Left lobe of liver (tissue), 2 donors: ENCODE measurements around the gene RHBDD1. TPM values are rescaled to one million over a fixed set of nuclear protein-coding genes. Genes with fewer than 3 reads are reported as not detected.

Source experiments
- ATAC-seq: fragments of 200-7000 bp; cut with Tn5 transposase; one replicate; pipeline ENCODE4 v1.9.1; 2020; ENCODE audit warnings: mild to moderate bottlenecking, moderate library complexity
- DNase-seq: peaks from one replicate; pipeline ENCODE4 v3.0.0-alpha.2; 2020; ENCODE audit warnings: low spot score
- total RNA-seq: library from RNA; stranded (reverse); gene quantifications from one replicate; pipeline ENCODE4 v1.2.1, GENCODE V29; 2021
- donor health status: DM: no; HTN: no; CAD: no; lungs with moderate emphysema.
- donor health status: DM: no; HTN: yes; CAD: no.

The RHBDD1 gene
- total RNA-seq, 1 donor from 2014 or later: 21.3 TPM

DNA sequence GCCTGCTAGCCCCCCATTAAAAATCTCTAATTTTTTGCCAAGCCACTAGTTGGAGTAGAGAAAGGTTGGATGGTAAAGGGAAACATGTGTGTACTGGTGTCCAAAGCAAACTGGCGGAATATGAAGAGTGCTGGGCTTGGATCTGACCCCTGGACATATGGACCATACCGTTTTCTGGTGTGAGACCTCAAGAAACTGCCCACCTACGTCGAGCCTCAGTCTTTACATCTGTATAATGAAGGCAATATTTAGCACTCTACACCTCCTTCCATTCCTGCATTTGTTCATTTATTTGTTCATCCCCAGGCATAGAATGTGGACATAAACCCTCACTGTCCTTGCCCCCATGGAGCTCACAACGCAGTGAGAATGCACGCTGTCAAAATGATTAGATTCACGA, 142.4 kb downstream of the RHBDD1 start:
- no peak for DNase-seq
- ATAC-seq: no peak

DNA sequence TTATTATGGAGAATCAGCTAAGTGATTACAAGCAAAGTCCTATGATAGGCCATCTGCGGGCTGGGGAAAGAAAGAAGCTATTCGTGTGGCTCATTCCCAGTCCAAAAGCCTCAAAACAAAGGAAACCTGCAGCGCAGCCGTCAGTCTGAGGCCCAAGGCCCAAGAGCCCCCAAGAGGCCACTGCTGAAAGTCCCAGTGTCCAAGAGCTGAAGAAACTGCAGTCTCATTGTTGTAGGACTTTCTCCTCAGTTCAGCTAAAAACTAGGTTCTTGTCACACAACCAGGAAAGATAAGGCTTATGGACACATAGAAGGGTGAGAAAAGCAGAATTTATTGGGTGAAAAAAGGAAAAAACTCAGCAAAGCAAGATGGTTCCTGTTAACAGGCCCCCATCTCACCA, 143.2 kb downstream of the RHBDD1 start:
- no peak for DNase-seq
- ATAC-seq: no peak

DNA sequence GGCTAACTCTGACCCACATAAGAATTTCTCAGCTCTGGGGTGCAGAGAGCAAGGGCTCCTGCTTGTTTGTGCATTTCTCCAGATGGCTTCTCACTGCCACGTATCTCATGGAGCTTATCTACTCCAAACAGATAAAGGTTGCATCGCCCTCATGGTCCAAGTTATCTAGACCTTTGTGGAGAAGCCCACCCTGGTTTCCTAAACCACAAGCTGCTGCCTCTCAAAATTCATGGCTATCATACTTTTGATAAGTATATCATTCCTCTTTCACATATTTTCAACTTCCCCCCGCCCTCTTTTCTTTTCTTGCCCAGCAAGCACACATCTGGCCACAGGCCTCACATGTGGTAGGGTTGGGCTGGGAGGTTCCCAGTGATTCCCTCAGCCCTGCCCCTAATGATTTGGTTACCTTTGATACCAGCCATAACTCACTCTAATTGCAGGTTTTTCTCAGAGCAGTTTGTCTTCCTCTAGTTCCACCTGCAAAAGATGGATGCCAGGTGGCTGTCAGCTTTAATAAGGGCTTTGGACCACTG, 146.0 kb downstream of the RHBDD1 start:
- ATAC-seq (no peak), DNase-seq (no peak)

DNA sequence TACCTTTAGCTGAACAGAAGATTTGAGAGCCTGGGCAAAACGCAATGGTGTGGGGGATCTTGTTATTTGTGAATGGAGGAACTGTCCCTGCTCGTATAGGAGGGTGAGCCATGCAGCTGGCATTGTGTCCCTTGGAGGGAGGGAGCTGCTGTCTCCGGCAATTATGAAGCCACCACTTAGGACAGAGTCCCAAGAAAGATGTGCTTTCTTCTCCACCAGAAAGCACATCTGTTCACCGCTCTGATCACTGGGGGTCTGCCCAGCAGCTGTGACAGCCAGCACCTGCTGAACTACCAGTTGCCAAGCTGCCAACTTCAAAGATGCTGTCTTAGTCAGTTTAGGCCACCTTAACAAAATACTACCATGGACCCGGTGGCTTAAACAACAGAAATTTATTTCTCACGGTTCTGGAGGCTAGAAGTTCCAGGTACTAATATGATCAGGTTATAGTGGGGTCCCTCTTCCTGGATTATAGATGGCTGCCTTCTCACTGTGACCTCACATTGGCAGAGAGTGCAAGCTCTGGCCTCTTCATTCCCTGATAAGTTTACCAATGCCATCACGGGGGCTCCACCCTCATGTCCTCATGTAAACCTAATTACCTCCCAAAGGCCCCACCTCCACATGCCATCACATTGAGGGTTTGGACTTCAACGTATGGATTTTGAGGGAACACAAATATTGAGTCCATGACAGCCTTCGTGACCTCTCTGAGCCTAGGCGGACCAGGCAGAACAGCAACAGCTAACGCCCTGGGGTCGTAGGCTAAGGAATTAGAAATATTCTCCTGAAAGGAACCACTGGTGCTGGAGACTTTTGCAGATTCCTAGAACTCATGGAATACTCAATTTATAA, 148.3 kb downstream of the RHBDD1 start:
- ATAC-seq: no peak
- DNase-seq: no peak

DNA sequence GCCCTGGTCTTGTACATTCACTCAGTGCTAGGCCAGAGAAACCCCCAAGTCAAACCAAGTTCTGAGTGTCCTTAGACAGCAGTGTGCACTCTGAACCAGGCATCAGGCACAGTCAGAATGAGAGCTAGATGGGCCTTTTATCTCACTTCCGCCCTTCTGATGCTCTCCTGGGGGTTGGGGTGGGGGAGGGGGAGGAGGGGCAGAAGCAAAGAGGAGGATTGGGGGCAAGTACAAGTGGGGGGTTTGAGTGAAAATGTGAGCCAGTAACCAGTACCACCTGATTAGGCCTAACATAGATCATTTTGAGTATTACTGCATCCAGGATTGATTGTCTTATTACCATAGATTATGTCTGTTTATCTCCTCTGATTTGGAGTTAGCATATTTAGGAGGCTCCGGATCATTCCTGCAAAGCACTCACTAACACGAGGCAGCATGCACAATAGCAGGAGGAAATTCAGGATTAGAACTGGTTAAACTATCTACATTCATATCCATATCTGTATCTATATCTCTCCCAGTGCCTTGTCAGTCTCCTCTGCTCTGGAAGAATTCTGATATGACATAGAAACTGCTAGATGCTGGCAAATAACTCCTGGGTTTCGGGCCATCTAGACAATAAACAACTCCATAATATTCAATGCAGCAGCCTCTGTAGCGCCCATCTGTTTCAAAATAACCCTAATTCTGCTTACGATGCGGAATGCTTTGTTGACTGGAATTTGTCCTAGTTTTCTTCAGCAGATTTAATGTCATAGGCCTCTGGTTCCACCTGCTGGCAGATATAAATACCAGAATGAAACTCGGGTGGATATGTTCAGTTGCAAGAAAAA, 149.1 kb downstream of the RHBDD1 start:
- ATAC-seq: peak; percentile 97
- peak; percentile 52 for DNase-seq

DNA sequence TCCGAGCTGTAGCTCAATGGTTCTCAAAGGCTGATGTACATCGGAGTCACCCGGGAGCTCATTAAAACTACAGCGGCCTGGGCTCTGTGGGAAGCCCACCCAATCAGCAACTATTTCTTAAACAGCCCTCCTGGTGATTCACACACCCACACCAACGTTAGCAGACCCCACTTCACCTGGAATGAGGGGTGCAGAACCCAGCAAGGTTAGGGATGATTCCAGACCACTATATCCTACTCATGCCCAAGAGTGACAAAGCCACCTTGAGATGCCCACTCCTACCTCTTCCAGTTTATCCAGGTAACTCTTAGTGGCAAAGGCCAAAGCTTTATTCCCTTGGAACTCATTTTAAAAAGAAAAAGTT, 149.7 kb downstream of the RHBDD1 start:
- no peak for ATAC-seq

DNA sequence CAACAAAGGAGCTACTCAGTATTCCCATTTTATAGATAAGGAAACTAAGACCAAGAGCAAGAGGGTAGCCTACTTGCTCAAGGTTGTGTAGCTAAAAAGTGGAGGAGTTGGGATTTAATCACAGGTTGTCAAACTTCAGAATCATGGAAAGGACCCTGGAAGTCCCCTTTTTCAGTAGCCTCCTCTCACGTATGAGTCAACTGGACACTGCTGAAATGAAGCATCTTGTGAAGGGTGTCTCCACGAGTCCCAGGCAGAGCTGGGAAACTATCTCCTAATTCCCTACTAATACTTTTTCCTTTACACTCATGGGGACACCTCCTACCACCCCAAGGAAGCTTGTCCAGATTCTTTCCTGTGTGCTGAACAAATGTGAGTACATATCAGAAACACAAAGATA, 155.8 kb downstream of the RHBDD1 start:
- ATAC-seq (no peak), DNase-seq (no peak)

More for the DNA sequence above, 149.7 kb downstream of the RHBDD1 start:
- DNase-seq: no peak

DNA sequence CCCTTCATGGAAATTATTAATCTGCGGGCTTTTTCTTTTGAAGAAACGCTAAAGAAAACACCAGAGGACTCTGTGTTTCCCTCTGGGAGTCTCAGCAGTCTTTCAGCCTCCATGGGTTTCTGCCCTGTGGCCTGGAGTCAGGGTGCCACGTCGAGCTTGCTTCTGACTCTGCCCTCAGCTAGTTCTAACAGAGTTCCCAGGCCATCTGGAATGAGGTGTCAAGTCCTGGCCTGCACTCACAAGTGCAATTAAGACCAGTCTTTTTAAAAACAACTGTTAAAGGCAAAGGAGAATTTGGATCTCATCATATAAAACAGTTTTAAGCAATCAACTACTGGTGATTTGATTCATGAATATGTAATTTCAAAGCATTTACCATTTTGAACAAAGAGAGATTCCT, 157.3 kb downstream of the RHBDD1 start:
- ATAC-seq (no peak), DNase-seq (no peak)

DNA sequence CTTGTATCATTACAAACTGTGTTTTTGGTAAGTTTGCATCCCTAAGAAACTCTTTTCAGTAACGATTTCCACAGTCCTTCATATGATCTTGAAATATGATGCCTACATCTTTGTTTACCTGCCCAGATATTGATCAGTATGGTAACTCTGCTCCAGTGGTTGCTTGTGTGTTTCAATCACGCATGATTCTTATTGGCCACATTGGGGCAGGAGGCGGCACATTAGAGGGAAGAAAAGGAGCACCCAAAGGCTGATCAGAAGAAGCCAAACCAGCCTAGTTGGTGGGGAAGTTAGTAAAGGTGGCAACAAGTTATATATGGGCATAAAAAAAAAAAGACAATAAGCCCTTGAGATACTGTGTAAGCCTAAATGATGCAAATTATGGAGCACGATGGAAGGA, 158.9 kb downstream of the RHBDD1 start:
- no peak for DNase-seq
- no peak for ATAC-seq

DNA sequence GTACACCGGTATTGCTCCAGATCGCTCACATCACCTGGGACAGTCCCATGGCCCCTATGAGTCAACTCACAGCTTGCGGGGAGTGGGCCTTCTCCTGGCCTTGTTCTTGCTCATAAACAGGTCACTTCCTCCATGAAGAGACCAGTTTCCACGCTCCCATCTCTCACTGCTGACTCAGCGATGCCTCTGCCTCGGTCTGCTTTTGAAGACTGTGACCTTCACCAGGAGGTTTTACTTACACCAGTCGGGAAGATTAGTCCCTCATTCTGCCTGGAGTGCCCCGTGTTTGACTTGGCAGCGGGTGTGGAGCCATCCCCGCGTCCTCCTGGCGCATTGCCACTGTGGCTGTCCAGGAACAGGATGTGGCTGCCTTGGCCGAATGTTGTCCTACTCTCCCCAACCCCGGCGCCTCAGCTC, 159.8 kb downstream of the RHBDD1 start:
- ATAC-seq: peak; percentile 87
- peak; percentile 64 for DNase-seq

DNA sequence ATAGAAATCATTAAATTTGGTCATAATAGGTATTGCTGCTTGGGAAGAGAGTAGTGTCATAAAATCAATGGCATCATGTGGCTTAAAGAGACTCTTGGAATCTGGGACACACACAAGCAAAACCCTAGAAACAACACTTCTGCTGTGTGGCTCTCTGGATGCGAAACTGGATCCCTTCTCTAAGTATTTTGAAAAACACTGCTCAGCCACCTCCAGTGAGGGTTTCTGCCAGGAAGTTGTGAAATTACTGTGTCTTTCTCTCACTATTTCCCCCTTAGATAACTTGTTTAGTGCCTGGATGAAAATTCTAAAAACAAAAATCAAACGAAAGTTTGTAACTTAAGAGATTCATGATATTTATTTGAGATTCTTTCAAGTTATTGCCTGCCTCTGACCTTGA, 163.8 kb downstream of the RHBDD1 start:
- DNase-seq (no peak), ATAC-seq (no peak)

DNA sequence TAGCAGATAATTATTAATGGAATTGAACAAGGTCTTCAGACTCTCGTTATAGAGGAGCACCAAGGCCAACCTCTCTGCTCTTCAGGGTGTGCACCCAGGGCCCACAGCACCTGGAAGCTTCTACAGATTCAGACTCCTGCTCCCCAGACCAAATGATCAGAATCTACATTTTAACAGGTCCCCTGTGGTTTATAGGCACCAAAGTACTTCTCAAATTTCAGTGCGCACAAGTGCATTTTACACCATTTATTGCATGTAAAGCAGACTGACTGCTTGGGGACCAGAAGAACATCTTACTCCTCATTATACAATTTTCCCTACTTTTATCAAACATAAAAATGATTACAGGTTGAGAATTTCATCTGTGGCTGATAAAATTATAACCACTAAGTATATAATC, 164.3 kb downstream of the RHBDD1 start:
- no peak for ATAC-seq
- no peak for DNase-seq

DNA sequence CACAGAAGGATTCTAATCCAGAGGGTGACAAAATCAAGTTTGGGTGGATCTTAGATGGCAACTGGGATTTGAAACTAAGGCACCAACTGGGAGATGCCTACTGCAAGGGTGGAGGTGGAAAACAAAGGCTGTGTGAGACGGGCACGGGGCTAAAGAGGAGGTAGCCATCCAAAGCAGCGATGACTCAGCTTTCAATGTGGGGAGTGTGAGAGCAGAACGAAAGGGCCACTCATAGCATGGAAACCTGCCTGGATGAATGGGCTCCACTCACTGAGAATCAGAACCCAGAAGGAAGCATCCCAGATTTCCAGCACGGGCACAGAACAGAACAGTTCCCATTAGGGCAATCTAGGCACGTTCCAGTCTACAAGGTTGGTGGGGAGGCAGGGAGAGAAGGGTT, 168.6 kb downstream of the RHBDD1 start:
- no peak for ATAC-seq
- DNase-seq: no peak

DNA sequence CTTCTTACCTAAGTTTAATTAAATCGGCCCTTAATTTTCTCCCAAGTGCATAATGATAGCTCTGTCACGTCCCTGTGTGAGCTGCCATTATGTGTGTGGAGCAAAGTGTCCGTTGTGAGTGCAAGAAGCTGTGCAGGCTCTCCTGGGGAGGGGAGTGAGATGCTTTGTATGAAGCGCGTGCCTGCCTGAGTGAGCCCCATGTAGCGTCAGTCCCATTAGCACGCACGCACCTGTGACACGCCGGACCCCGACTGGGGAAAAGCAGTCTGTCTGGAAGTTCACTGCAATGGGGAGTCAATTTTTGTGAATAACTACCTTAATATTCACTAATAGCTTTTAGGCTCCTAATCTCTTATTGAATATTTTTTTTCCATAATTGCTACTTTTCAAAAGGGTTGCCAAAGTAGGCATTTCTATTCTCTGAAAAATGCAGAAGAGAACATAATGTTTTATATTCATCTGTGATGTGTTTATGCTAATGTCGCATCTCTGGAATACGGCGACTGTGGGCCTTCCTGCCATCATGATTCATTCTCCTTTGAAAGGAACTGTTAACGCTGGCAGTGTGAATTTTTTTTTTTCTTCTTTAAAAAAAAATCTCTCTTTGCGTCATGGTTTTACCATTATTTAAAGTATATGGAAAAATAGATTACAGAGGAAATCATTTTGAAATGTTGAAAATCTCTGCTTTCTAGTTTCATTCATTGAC, 170.5 kb downstream of the RHBDD1 start:
- DNase-seq: no peak
- no peak for ATAC-seq

DNA sequence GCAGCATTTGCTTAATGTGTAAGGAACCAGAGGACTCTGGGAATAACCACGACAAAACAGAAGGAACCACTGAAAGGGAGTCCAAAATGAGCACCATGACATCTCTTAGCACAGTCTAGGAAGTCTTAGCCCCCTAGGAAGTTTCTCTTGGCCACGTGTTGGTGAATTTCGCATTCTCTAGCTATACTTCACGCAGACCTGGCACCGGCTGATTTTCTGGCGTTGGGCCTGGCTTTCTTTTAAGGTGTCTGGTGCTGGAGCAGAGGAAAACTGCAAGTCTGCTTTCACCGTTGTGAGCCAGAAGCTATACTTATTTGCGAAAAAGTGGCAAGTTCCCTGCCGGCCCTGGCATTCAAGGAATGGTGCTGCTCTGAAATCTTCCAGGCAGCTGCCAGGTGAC, 171.3 kb downstream of the RHBDD1 start:
- DNase-seq: no peak
- no peak for ATAC-seq

DNA sequence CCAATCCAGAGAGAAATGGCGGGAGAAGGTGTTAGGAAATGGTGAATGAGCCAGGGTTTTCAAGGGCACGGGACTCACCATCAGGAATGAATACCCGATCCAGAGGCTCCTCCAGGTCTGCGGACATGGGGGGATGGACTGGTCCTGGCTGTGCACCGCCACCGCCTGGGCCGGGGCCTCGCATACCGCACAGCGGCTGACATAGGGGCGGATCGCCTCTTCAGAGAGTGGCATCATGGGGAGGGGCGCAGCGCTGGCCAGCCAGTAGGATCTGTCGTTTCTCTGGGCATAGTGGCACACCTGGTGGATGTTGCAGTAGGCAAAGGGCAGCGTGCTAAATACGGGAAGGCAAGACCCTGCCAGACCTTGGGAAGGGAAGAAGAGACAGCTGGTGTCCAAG, 172.1 kb downstream of the RHBDD1 start:
- ATAC-seq: no peak

DNA sequence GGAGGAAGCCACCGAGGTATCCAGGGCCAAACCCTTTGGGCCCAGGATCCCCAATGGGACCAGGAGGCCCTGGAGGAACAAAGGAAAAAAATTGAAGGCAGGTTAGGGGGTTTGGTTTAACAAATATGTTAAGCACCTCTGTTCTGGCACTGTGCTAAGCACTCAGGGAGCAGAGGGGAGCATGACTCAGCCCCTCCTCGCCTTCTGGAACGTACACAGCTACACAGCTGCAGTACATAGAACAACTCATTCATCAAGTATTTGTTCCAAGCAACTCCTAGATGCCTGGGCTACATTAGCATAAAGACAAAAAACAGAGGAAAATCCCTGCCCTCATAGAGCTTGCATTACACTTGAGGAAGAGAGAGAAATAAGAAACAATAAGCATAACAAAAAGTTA, 174.6 kb downstream of the RHBDD1 start:
- ATAC-seq (no peak), DNase-seq (no peak)

More for the DNA sequence above, 172.1 kb downstream of the RHBDD1 start:
- DNase-seq: no peak

DNA sequence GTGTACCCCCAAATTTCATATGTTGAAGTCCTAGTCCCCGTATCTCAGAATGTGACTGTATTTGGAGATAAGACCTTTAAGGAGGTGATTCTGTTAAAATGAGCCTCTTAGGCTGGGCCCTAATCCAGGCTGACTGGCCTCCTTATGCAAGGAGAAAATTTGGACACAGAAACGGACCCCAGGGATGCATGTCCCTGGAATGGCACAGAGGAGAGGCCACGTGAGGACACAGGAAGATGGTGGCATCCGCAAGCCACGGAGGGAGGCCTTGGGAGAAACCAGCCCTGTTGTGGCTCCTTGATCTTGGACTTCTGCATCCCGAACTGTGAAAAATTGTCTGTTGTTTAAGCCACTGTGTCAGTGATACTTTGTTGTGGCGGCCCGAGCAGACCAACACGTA, 177.5 kb downstream of the RHBDD1 start:
- no peak for DNase-seq
- ATAC-seq: no peak

DNA sequence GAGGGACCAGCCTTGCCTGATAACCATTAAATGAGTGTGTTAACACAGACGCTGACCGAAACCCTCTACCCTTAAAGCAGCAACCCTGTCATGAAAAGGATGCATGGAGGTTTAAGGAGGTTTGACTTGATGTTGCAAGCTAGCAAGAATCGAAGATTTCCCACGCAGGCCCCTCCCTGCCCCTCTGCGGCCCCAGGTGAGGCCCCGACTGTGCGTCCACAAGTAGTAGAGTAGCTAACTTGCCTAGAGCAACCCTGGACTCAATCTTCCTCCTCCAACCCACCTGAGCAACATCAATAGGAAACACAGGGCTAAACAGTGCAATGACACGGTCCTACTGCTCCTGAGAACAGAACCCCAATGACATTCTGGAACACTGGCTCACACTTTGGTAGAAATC, 178.0 kb downstream of the RHBDD1 start:
- DNase-seq: no peak
- ATAC-seq: no peak

DNA sequence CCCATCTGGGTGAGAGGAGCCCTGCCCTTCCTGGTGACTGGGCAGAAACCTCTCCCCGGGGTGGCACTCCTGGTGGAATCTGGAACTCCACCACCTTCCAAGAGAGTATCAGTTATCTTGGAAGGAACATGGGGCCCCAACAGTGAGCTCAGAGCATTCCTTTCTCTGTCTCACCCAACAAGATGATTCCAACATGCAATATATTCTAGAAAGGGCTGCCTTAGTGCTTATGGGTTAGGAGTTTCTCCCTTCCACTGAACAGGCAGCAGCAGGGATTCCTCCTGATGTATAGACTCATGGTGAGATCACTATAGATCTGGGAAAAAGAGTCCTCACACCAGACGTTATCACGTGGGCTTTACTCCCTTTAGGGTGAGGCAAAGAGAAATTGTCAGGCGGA, 181.0 kb downstream of the RHBDD1 start:
- no peak for ATAC-seq
- DNase-seq: no peak

DNA sequence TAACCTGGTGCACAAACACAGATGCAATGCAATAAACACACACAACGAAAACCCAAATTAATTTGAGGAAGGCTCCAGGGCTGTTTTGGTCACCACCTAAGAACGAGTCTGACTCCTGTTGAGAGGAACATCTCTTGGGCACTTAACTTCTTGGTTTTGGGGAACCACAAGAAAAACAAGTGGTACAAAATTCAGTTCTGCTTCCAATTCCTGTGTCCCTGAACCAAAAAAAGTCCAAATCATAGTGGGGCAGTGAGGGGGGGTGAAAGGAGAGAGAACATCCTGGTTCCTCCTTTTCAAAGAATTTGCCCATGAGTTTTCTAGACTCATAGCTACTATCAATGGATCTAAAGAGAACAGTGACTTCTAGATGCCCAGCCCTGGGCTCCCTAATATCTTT, 184.6 kb downstream of the RHBDD1 start:
- no peak for ATAC-seq
- DNase-seq: no peak
